GM19043 (cell line): ENCODE measurements around the gene NKD1.
"Not testable (repeated sequence)": the region's sequence is repeated elsewhere in the genome, so short reads cannot be mapped to it uniquely, and the experiment has no call there.

ENCODE experiments used
- ATAC-seq: cut with Tn5 transposase; IDR thresholded peaks from one replicate; pipeline ENCODE4 v1.9.1; 2021; ENCODE audit warnings: low read depth; ENCODE audit not compliant: unreplicated experiment

NKD1 gene

DNA sequence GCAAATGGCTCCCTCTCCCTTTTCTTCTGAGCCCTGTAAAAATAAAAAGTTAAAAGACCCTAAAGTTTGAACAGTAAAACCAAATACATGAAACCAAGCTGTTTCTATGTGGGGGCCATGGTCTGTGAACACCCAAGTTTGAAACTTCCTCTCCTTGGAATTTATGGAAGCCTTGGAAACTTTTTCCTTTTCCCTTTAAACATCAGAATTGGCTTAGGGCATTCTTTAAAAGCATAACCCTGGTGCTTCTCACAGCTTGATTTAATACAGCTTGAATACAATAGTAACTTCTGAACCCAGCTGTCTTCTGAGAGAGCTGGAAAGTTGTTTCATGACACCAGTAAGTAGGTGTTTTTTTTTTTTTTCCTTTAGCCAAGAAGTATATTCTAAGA, 26.5 kb downstream of the NKD1 start:
- no peak for ATAC-seq

DNA sequence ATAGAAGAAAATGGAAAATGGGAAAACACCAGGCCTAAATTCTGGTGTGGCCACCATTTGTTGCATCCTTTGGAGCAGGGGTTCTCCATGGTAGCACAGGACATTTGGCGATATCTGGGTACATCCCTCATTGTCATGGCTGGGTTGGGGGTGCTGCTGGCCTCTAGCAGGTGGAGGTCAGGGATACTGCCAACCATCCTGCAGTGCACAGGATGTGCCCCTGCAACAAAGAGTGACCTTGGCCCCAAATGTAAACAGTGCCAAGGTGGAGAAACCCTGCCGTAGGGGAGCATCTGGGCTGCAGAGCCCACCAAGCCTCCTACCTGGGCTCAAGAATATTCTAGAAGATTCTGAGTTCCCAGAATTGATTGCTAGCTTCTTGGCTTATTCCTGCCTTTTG, 27.5 kb downstream of the NKD1 start:
- ATAC-seq: no peak

DNA sequence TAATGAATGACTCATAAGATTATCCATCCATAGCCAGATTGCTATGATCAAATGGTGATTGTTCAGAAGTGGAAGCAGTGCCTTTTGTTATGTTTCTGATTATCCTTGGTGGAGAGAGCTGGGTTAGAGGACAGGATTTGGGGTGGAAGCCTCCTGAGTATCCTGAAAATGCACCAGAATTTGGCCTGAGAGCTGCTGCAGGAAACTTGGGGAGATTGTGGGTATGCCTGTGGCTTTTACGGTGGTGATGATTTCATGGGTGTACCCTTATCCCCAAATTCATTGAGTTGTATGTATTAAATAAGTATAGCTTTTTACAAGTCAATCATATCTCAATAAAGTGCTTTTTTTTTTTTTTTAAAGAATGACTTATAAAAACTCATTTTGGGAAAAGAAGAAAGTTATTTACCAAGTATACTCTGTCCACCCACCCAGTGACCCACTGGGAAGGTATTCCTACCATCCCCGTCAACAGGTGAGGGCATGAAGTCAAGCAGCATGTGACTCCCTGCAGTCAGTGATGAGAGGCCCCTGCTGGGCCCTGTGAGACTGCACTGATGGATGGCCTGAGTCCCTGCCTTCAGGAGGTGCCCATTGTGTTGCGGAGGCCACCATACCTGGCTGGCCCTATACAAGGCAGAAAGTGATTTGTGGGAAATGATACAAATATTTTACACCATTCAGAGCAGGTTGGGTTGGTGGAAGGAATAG, 28.4 kb downstream of the NKD1 start:
- ATAC-seq: no peak

DNA sequence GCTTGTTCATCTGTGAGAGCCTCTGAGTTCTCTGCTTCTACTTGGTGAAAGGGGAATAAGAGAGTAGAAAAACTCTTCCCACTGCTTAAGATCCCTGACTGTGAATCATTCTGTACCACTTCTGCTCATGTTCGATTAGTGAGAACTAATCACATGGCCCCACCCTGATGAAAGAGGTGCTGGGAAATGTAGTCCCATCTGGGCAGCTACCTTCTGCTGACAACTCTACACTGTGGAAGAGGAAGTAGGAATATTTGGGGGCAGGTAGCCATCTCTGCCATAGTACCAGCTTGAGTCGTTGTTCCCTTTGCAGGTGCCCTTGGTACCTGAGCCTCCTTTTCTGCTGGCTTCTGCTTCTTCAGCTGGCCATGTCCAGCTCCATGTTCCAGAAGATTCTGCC, 29.9 kb downstream of the NKD1 start:
- no peak for ATAC-seq

DNA sequence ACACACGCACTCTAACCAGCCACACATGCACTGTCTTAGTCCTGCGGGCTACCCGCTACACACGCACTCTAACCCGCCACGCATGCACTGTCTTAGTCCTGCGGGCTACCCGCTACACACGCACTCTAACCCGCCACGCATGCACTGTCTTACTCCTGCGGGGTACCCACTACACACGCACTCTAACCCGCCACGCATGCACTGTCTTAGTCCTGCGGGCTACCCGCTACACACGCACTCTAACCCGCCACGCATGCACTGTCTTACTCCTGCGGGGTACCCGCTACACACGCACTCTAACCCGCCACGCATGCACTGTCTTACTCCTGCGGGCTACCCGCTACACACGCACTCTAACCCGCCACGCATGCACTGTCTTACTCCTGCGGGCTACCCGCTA, 31.2 kb downstream of the NKD1 start:
- ATAC-seq: not testable (repeated sequence)

DNA sequence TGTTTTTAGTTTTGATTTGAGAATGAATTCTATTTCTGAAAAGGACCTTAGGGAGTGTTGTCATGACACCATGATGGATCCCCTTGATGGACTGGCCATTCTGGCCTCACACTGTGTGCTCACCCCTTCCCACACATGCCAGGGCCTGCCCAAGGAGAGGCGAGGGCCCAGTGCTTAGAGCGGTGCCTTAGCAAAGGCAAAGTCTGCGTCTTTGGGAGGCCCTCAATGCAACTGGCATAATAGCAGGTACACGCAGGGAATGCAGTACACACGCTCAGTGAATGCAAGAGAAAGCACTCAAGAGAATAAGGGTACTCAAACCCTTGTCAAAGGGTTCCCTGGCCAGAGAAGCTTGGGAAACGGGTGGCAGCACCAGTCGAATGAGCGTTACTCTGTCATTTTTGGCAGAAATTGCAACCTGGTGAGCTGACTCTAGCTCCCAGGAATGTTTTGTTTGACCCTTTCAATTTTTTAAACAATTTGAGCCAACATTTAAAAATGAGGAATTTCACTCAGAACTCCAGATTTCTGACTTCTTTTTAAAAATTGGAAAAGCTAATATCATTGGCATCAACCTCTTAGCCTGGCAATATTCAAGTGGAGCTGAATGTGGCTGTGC, 32.1 kb downstream of the NKD1 start:
- no peak for ATAC-seq

DNA sequence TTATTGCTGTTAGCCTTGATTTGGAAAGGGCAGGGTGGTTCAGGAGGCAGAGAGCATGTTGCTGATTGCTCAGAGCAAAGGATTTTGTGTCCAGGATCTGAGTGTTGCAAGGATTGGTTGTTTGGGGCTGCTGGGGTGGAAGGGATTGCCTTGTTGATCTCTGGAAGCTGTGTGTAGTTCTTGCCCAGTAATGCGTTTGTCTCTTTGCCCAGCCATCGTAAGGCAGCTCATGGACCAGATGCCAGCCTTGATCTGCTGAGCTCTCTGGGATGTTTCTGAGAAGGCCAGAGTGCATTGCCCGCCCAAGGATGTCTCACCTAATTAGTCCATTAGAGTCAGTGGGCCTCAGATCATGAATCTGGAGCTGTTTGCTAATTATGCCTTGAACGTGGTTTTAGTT, 33.6 kb downstream of the NKD1 start:
- no peak for ATAC-seq

DNA sequence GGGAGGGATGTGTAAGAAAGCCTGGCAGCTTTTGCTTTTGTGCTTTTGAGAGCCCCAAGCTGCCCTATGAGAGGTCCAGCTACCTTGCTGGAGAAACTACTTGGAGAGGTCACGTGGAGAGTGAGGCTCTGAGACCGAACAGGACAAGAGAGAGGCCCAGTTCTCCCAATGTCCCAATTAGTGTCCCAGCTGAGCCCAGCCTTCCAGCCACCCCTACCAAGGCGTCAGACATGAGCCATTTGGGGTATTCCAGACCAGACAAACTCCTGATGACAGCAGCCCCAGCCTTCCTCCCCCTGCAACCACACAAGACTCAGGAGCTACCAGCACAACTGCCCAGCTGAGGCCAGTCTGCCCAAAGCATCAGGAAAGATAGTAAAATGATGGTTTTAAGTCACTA, 35.0 kb downstream of the NKD1 start:
- ATAC-seq: no peak

DNA sequence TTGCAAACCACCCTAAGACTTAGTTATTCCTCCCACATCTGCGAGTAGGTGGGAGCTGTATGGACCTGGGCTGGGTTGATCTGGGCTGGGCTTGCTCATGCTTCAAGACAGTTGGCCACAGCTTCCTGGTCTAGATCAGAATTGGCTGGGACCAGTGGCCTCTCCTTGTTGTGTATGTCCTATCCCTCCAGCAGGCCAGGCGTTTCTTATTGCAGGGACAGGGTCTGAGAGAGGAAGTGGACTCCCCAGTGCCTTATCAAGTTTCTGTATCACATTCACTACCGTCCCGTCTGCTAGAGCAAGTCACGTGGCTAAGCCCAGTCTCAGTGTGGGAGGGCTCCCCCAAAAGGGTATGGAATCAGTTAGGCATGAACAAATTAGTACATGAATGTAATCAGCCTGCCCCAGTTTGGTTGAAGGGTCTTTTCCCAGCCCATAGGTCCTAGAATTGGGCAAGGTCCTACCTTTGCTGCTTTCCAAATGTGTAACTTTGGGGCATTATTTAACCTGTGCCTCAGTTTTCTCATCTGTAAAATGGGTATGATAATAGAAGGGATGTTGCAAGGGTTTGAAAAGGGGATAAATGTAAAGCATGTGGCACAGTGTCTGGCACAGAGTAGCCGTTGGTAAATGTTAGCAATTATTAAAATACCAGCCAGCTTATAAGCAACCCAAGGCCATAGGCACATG, 36.0 kb downstream of the NKD1 start:
- no peak for ATAC-seq

DNA sequence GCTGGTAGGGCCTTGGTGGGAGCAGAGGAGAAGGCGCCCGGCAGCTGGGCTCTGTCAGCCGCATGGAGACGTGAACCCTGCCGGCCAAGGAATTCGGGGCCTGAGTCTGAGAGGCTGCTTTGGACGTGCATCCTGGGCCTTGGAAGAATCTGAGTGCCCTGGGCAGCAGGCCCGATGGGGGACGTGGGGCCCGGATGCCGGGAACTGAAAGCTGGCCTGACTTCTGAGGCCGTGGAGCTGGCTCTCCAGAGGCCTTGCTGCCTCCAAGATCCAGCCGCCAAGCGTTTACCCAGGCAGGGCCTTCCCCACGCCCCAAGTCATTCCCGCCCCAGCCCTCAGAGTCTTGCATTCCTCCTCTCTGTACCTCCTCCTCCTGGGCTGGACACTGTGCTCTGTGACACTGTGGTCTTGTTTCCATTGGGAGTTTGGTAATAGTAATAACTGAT, 37.2 kb downstream of the NKD1 start:
- ATAC-seq: no peak

DNA sequence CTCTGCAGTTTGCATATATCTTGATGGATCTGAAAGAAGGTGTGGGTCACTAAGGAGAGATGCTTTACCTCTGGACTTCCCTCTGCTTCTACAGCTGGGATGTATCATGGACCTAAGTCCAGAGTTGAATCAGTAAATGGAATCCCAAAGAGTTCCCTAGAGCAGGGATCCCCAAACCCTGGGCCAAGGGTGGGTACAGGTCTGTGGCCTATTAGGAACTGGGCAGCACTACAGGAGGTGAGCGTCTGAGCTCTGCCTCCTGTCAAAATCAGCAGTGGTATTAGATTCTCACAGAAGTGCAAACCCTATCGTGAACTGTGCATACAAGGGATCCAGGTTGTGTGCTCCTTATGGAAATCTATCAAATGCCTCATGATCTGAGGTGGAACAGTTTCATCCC, 39.3 kb downstream of the NKD1 start:
- ATAC-seq: no peak

DNA sequence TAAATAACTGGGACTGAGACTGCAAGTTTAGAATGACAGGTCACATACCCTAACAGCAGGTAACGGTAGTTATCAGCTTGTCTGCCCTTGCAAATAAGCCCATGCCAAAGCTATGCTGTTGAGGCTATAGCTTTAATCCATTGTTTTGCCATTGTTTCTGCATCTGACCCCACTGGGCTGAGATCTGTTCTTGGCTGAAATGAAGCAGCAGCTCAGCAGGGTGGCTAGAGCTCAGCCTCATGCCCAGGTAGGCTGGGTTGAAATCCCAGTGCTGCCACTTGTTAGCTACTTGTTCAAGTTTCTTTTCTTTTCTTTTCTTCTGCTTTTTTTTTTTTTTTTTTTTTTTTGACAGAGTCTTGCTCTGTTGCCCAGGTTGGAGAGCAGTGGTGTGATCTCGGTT, 40.1 kb downstream of the NKD1 start:
- ATAC-seq: no peak

DNA sequence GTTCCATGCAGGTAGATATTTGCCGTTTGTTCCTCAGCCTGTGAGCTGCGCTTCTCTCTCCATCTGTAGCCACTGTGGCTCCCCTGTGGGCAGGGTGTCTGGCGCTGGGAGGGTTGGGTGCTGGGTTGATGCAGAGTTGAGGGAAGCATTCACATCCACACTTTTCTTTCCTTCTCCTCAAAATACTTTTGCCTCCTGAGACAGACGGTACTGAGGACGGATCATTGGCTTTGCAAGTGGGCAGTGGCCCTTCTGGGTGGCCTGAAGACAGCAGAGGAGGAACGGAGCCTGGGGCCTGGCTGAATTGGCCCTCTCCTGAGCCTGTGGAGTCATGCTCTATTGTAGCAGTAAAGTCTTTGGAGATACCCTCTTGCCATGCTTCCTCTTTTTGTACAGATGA, 43.0 kb downstream of the NKD1 start:
- no peak for ATAC-seq

DNA sequence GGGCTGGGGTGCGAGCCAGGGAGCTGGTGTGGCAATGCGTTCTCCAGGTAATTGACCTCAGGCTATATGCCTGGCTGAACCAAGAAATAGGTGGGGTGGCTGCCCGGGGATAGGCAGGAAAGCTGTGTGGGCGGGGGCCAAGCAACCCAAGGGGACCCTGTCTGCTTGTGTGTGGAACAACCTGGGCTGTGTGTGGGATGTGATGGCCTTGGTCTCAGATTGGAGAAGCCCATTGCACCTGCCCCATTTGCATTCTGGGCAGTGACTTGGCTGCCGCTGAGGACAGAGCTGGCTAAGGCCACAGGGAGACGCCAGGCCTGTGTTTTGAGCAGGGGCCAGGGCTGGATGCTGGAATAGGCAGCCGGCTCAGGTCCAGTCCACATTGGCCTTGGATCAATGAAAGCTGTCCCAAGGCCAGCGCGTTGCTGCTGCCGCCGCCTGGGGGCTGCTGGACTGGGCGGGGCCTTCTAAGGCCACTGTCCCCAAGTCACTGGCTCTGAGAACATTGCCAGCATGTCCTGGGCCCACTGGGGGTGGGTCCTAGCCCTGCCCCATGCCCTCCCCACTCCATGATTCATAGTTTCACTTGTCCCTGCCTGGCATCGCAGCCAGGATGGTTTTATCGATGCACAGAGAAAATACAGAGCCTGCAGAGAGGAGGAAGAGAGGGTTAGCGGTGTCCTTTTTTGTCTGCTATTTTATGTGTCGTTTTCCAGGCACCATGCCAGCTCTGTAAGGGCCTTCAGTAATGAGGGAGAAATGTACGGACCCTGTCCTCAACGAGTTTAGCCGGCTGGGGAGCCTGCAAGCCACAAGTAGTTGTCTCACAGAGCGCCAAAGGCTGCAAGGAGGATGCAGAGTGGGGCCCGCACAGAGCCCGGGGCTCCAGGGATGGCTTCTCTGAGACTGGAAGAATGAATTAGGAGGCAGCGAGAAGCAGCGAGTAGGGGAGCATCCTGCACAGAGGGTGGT, 43.9 kb downstream of the NKD1 start:
- no peak for ATAC-seq

DNA sequence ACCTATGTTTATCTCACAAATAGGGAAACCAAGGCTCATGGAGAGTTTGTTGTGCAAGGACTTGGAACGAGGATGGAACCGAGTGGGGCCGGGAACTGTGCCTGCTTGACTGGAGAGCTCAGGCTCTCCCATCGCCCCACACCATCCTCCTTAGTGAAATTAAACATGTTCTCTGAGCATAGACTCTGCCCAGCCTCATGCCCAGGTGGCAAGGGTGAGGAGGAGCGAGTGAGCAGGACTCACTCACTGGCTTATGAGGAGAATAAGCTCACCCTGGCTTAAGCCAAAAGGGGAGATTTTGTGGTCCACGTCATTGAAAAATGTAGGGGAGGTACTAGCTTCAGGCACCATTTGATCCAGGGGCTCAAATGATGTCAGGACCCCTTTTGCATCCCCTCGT, 44.8 kb downstream of the NKD1 start:
- no peak for ATAC-seq

DNA sequence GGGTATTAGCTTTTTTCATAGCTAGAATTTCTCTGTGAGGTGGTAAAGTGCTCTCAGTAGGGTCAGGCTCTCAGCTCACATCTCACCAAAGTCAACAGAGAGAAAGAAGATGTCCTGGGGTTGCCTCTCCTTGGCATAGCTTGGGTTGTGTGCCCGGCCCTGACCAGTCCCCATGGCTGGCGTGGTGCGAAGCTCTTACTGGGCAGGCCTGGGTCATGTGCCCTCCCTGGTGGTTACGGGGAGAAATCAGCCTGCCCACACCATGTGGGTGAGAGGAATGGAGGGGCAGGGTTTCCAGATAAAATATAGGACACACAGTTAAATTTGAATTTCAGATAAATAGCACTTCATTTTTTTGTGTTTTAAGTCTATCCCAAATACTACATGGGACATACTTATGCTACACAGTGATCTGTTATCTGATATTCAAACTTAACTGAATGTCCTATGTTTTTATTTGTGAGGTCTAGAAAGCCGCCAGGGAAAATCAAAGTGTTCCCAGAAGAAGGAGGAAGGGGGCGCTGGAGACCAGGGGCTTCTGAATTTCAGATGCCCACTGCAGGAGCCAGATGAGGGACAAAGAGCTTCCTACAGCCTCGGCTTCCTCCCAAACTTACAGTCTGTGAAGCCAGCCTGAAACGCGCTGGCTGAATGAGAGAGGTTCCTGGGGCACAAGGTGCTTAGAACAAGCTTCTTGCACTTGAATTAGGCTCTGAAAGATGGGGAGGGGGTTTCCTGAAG, 45.4 kb downstream of the NKD1 start:
- no peak for ATAC-seq

DNA sequence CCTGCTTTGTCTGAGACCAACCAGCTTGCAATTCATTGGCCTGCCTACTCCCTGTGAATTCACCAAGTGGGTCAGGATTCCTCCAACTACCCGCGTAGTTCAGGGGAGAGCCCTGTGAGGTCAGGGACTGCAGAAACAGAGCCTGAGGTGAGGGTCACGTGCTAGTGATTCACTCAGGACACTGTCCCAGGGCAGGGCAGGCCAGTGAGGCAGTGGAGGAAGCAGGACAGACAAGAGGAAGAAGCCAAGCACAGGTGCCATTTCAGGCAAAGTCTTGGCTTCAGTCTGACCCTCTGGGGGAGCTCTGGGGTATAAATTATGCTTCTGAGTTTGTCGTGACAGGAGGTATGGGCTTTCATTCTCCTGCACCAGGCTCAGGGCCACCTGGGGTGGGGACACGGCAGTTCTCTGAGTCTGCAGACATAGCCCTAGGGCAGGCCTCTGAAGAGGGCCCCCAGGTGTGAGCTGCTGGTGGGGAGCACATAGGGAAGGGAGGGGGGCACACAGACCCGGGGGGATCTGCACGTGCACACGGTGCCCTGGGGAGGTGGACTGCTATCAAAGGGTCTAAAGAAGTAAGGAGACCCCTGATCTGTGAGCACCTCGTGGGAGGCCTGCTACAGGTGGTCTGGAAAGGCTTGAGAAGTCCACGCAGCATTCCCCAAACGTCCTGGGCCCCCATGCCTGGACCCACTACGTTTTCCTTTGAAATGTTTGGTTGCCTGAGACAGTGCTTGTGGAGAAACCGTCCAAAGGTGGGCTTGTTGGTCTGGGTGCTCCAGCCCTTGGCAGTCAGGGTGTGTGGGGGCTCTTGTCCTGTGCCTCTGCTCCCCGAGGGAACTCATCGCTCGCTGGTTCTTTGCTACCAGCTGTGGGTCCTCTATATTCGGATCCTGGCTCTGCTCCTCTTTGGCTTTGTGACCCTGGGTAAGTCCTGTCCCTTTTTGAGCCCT, 46.4 kb downstream of the NKD1 start:
- no peak for ATAC-seq

DNA sequence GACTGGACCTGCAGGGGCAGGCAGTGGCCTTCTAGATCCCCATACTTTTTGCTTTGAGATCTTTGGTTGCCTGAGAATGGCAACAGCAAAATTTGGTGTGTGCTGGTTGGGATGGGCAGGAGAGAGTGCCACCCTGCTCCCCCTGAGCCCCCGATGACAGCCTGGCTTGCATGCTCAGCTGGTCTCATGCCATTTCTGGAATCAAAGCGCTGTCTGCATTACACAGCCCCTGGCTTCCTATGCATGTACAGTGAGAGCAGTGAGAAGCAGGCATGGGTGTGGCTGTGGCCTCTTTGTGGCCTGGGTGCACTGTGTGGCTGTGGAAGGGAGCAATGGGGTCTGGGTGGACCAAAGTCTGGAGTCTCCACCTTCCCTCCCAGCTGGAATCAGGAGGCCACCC, 47.7 kb downstream of the NKD1 start:
- no peak for ATAC-seq
